Measurements from ENCODE around the gene ATOX1. TPM values are rescaled to one million over a fixed set of nuclear protein-coding genes. Genes with fewer than 3 reads are reported as not detected.
A peak's percentile ranks its signal among the peaks of the same experiment; 100 is the strongest.

The ATOX1 gene
- total RNA-seq, 1 experiment from 2014 or later: 65.6 TPM

- Histone ChIP-seq H3K27me3 (replicated peaks; ENCODE audit: insufficient read depth, low read depth, low read length, poor library complexity) (no peaks in the 10 kb centered on the region), H3K36me3 (ENCODE audit: insufficient read depth, low read length, poor library complexity, severe bottlenecking) (no peaks in the 10 kb centered on the region), H3K27ac (ENCODE audit: low read depth, low read length, poor library complexity, severe bottlenecking) (peak overlapping the region; percentile 77), H3K9me3 (ENCODE audit: low read depth, low read length, poor library complexity, severe bottlenecking) (no peaks in the 10 kb centered on the region), H3K4me3 (ENCODE audit: low read depth, low read length, poor library complexity, severe bottlenecking) (peak overlapping the region; percentile 86), H3K4me1 (ENCODE audit: insufficient read depth, low read length, poor library complexity, severe bottlenecking) (peaks cover 4% of the 10 kb centered on the region)
- TF ChIP-seq CTCF (conservative IDR thresholded peaks at IDR 0.05; ENCODE audit: low read depth, low read length): no peak
- no peak for TF ChIP-seq EZH2 (IDR thresholded peaks at IDR 0.05; ENCODE audit: borderline replicate concordance, low read depth, low read length, poor library complexity, severe bottlenecking)
- BruUV-seq (replicated peaks): TSS peak; percentile 70
- POLR2A ChIA-PET (ENCODE audit: low non-redundant PET): no interaction called here
- no peak for DNase-seq (ENCODE audit: low spot score)
- CTCF ChIA-PET: no interaction called here
- intact Hi-C loops (cut with micrococcal nuclease; ENCODE audit: unreplicated experiment): no loop called here
Measured at GRCh38 chr5:151758141-151758429, 346 bp downstream of the ATOX1 start.

GRCh38 chr5:151757233-151758140, 944 bp downstream of the ATOX1 start:
- no TSS peak for BruUV-seq (replicated peaks)
- ChIA-PET POLR2A (ENCODE audit: low non-redundant PET) (no interaction called here), CTCF (no interaction called here)
- TF ChIP-seq CTCF (conservative IDR thresholded peaks at IDR 0.05; ENCODE audit: low read depth, low read length) (no peak), EZH2 (IDR thresholded peaks at IDR 0.05; ENCODE audit: borderline replicate concordance, low read depth, low read length, poor library complexity, severe bottlenecking) (no peak)
- intact Hi-C loops (cut with micrococcal nuclease; ENCODE audit: unreplicated experiment): no loop called here
- Histone ChIP-seq H3K4me3 (ENCODE audit: low read depth, low read length, poor library complexity, severe bottlenecking) (peak overlapping the region; percentile 86), H3K9me3 (ENCODE audit: low read depth, low read length, poor library complexity, severe bottlenecking) (no peaks in the 10 kb centered on the region), H3K36me3 (ENCODE audit: insufficient read depth, low read length, poor library complexity, severe bottlenecking) (no peaks in the 10 kb centered on the region), H3K27ac (ENCODE audit: low read depth, low read length, poor library complexity, severe bottlenecking) (peak overlapping the region; percentile 77), H3K4me1 (ENCODE audit: insufficient read depth, low read length, poor library complexity, severe bottlenecking) (peaks cover 4% of the 10 kb centered on the region), H3K27me3 (replicated peaks; ENCODE audit: insufficient read depth, low read depth, low read length, poor library complexity) (no peaks in the 10 kb centered on the region)
- no peak for DNase-seq (ENCODE audit: low spot score)

GRCh38 chr5:151755383-151755782, 3.0 kb downstream of the ATOX1 start:
- no TSS peak for BruUV-seq (replicated peaks)
- no peak for TF ChIP-seq CTCF (conservative IDR thresholded peaks at IDR 0.05; ENCODE audit: low read depth, low read length)
- TF ChIP-seq EZH2 (IDR thresholded peaks at IDR 0.05; ENCODE audit: borderline replicate concordance, low read depth, low read length, poor library complexity, severe bottlenecking): no peak
- Histone ChIP-seq H3K4me1 (ENCODE audit: insufficient read depth, low read length, poor library complexity, severe bottlenecking) (peaks cover 4% of the 10 kb centered on the region), H3K27ac (ENCODE audit: low read depth, low read length, poor library complexity, severe bottlenecking) (no peak overlapping the region), H3K36me3 (ENCODE audit: insufficient read depth, low read length, poor library complexity, severe bottlenecking) (no peaks in the 10 kb centered on the region), H3K27me3 (replicated peaks; ENCODE audit: insufficient read depth, low read depth, low read length, poor library complexity) (no peaks in the 10 kb centered on the region), H3K4me3 (ENCODE audit: low read depth, low read length, poor library complexity, severe bottlenecking) (no peak overlapping the region), H3K9me3 (ENCODE audit: low read depth, low read length, poor library complexity, severe bottlenecking) (no peaks in the 10 kb centered on the region)
- no peak for DNase-seq (ENCODE audit: low spot score)
- intact Hi-C loops (cut with micrococcal nuclease; ENCODE audit: unreplicated experiment): no loop called here
- ChIA-PET CTCF (no interaction called here), POLR2A (ENCODE audit: low non-redundant PET) (no interaction called here)
